GM12878 (cell line): ENCODE measurements around the gene MCC.

Experiments
- CEBPB ChIP-seq, 2 experiments: fragments of 150-350 bp in 1 of 2; IDR thresholded peaks; 2 replicates each; pipeline ENCODE4 v1.6.1; 2012 to 2014; ENCODE audit warnings: low read depth in 2 of 2, low read length in 2 of 2, borderline replicate concordance in 1 of 2, inconsistent platforms in 1 of 2
- CHD2 ChIP-seq: IDR thresholded peaks from 2 replicates; pipeline ENCODE4 v1.6.1; 2011; ENCODE audit warnings: low read depth, low read length, improper control_type of control experiment, borderline replicate concordance
- ZNF274 ChIP-seq: IDR thresholded peaks from one replicate; pipeline ENCODE4 v1.8.0; 2011; ENCODE audit not compliant: insufficient read length, insufficient read depth

GRCh38 chr5:113474100-113474728 is 14.0 kb downstream of the MCC start:
- TF ChIP-seq CEBPB (IDR thresholded peaks at IDR 0.05; ENCODE audit: borderline replicate concordance in 1 of 2, low read depth in 2 of 2, low read length in 2 of 2) (no peak), ZNF274 (no peak), CHD2 (no peak)
